ACHN (cell line): ENCODE measurements around the gene TOM1L2.
"Not testable (repeated sequence)": the region's sequence is repeated elsewhere in the genome, so short reads cannot be mapped to it uniquely, and the experiment has no call there.

Experiments
- DNase-seq: peaks from one replicate; pipeline ENCODE4 v3.0.0-alpha.2; 2015
- in situ Hi-C: cut with HindIII; loops from 2 replicates; pipeline ENCODE4 v1.10.0; 2017; ENCODE audit warnings: low sequenced_read_pairs, low pct_ligation_motif_present, low pct_unique_long_range_greater_than_20kb

TOM1L2 gene

DNA sequence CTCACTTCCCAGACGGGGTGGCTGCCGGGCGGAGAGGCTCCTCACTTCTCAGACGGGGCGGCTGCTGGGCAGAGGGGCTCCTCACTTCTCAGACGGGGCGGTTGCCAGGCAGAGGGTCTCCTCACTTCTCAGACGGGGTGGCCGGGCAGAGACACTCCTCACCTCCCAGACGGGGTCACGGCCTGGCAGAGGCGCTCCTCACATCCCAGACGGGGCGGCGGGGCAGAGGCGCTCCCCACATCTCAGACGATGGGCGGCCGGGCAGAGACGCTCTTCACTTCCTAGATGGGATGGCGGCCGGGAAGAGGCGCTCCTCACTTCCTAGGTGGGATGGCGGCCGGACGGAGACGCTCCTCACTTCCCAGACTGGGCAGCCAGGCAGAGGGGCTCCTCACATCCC, 59.9 kb downstream of the TOM1L2 start:
- DNase-seq, result not testable (repeated sequence)

DNA sequence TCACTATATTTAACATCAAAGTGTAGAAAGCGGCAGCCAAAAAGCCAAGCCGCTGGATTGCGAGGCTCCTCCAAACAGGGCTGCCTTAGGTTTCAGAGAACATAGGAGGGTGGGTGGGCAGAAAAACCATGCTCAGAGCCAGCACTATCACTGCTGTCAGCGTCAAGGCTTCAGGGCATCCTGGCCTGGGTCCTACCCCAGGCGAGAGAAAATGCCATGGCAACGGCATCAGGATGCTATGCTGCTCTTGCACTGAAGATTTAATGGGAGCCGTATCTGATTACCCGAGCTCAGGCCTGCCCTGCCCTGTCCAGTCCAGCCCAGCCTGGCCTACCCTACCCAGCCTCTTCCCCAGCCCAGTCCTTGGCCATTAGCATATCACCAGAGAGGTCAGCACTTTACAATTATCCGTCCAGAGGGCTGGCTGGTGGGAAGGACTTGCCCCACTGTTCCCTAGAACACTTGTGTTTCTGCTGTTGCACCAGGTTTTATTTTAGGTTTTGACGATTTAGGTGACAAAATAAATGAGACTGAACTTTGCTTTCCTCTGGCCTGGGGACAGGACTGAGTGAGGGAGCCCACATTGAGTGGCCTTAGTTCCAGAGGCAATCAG, 61.1 kb downstream of the TOM1L2 start:
- in situ Hi-C loops, result no loop called here
- no peak for DNase-seq

More for the DNA sequence above, 59.9 kb downstream of the TOM1L2 start:
- in situ Hi-C loops, result not testable (repeated sequence)

DNA sequence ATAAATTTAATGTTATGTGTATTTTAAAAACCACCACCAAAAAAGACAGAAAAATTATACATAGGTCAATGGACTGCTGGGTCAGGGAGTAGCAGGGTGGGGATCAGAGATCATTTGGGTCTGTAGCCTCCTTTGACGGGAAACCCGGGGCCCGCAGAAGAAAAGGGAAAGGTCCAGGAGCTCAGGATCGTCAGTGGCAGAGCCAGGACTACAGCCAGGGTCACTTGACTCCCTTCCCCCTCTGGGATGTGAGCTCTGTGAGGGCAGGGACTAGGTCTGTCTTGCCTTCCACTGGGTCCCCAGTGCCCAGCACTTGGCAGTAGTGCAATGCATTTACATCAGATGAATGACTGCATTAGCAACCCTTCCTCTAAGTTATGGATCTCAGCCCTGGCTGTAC, 62.1 kb downstream of the TOM1L2 start:
- DNase-seq, result no peak
- in situ Hi-C loops, result no loop called here

DNA sequence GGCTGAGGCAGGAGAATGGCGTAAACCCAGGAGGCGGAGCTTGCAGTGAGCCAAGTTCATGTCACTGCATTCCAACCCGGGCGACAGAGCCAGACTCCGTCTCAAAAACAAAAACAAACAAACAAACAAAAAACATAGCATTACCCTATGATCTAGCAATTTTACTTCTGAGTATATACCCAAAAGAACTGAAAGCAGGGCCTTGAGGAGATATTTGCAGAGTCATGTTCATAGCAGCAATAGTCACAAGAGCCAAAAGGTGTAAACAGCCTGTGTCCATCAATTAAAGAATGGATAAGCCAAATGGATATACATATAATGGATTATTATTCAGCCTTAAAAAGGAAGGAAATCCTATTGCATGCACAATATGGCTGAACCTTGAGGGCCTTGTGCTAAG, 63.1 kb downstream of the TOM1L2 start:
- in situ Hi-C loops, result no loop called here
- no peak for DNase-seq

DNA sequence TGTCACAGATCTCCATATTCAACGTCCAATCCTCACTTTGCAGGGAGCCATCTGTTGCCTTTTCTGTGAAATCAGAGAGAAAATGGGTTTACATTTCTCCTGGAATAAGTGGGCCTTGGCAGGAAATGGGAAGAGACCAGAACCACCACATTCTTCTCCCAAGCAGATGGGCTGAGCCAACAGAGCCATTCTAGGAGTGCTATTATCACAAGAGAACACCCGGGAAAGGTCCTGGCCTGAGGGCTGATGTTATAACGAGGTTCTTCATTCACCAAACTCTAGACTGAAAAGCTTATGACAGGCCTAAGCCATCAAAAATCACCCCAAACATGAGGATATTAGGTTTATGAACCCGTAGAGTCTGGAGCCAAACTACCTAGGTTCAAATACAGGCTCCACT, 64.7 kb downstream of the TOM1L2 start:
- no peak for DNase-seq
- in situ Hi-C loops, result no loop called here

DNA sequence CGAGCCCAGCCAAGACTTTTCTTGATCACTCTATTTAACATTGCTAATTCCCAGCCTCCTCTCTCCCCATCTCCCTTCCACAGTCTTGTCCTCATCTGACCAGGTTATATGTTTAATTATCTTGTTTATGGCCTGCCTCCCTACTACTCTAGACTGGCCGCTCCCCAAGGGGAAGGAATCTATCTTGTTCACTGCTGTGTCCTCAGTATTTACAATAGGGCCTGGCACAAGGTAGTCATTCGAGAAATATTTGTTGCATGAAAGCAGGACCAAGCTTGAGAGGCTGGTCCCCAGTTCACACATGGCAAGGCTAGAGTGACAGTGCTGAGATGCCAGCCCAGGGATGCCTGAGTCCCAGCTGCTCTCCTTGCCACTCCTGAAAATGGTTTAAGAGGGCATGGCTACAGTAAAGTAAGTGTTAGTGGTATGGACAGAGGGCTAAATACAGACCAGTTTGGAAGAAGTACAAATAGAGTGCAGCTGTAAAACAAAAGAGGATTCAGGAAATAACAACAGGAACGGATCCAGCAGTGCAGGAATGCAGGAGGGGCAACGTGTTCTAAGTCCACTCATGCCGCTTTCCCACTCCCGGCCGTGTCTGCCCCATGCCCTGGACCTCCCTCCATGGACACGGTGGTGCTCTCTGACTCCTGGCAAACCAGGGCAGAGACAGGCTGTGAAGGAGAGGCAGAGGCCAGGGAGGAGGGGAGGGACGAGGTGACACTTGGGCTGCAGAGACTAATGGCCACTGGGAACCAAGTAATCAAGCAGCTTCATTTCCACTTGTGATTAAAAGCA, 65.6 kb downstream of the TOM1L2 start:
- no peak for DNase-seq
- in situ Hi-C loops, result no loop called here

DNA sequence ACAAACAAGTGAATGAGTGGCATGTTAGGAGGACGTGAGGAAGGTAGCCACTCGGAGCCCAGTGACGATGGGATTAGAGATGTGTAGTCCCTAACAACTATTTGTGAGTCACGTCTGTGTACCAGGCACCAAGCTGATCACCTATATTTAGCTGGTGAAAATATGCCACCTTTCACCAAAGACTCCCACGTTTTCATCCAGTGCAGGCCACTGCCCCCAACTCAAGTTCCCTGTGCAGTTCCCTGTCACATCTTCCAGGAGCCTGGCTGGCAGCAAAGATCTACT, 67.2 kb downstream of the TOM1L2 start:
- no peak for DNase-seq
- in situ Hi-C loops, result no loop called here

DNA sequence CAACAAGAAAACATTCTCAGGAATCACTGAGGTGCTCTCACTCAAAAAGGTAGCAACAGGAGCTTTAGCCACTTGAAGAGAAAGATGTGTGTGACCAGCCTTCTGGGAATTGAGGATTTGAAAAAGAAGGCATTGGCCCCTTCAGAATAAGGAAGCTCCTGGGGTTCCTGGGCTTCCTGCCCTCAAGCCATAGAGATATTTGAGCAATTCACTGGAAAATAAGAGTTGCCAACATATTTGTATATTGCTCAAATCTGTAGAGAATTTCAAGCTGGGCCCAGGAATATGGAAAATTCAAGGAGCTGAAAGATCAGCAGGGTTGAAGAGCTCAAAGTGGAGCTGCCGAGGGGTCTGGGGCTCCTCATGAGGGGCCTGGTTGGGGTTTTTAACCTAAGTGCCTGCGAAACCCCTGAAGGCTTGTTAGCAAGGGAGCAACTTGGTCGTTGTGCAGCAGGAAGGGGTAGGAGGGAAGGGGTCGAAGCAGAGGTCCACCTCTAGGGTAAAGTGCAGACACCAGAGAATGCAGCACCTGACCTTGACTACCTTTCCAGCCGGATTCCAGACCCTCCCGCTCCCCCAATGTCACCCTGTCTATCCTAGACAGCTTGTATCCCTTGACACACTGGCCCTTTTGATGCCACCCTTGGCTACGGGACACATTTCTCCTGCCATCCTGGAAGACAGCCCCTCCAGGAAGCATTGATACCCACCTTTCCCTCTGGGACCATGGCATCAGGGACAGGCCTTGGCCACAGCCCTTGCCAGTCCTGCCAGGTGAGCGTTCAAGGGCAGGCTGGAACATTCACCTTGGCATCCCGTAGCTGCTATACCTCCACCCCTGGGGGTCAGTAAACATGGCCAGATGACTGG, 67.8 kb downstream of the TOM1L2 start:
- in situ Hi-C loops, result no loop called here
- no peak for DNase-seq

DNA sequence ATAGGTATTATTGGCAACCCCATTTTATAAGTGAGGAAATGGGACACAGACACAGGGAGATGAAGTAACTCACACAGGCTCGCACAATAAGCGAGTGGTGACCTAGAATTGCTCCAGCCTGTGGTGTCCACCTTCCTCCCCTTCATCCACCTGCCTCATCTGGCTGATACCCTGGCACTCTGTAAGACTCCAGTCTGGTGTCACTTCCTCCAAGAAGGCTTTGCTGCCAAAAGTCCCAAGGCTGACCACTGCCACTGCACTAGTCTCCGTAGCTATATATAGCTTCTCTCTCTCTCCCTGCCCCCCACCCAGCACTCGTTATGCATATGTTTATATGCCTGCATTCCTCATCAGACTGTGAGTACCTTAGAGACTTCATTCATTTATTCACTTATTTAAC, 69.3 kb downstream of the TOM1L2 start:
- DNase-seq, result no peak
- in situ Hi-C loops, result no loop called here

DNA sequence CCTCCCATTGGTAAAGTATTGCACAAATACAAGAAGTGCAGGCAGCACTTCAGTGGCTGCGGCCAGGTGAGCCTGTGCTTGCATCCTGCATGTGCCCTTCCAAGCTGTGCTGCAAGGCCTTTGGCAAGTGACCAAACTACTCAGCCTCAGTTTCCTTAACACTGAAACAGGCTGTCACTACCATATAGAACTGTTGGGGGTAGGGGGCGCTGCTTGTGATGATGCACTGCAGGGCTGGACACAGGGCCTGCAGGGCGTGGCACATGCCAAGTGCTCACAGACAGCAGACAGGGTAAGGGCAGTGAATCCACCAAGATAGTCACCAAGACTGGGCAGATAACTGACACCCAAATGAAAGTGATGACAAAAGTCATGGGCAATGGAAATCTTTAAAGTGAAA, 69.8 kb downstream of the TOM1L2 start:
- DNase-seq, result no peak
- in situ Hi-C loops, result no loop called here

DNA sequence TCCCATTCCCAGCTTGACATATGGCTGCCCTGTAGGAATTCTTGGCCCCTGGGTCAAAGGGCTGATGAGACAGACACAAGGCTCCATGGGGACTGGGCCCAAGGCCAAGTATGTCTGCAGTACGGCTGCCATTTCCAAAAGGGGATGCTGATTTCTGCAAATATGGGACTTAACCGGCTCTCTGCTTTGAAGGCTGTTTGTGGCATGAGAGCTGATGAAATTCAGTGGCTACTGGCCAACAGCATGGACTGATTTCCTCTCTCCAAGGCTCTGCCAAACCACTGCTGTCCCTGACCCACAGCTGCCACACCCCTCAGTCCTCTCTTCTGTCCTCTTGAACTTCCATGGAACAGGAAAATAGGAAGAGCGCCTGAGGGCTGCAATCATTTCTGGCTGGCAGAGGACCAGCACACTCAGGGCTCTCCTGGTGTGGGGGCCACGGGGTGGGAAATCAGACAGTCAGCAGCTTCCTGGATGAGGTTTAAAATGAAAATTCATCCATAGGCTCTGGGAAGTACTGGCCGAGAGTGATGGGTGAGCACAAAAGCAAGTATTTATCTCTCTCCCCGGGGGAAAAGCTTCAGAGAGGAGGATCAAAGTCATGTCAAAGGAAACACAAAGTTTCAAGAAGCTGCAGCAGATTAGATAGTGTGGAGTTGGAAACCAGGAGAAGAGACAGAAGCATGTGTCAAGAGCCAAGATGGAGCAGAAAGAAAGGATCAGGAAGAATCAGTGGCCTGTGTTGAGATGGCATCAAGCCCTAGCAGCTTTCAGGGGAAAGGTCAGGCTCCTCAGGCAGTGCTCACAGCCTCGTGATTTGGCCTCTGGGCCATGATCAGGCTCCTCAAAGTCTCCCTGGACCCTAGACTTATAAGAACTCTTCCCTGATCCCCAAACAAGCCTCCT, 71.3 kb downstream of the TOM1L2 start:
- in situ Hi-C loops, result no loop called here
- DNase-seq, result peak; percentile 72

DNA sequence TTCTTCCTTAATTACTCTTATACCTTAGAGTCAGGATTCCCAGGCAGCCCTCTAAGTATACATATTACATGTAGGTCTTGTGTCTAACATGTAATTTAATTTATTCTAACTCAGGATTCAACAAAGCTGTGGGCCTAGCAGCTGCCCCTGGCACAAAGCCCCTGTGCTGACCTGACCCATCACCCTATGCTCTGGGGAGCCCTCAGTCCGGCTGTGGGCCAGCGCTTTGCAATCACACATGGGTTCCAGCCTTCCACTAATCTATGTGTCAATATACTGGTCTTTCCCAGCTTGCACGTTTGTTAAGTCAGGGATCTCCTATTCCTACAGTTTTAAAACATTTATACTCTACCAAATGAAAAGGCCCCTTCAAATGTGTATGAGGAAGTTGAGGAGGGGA, 72.7 kb downstream of the TOM1L2 start:
- in situ Hi-C loops, result loop anchor here (10.0 kb wide), 1 partner anchor 135 kb away; the partner anchor contains the start of genes ATPAF2 and GID4
- DNase-seq, result no peak

DNA sequence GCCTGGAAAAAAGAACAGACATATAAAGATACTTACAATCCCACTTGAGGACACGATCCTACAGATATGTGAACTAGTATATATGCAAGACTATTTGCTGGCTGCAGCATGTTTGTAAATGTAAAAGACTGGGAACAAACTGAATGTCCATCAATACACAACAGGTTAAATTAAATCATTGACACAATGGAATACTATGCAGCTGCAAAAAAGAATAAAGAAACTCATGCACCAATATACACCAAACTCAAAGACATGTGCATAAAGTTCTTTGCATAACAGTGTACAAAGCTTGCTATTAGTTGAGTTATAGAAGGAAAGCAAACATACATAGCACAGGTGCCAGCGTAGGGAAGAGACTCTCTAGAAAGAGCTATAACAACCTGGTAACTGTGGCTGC, 73.5 kb downstream of the TOM1L2 start:
- in situ Hi-C loops, result loop anchor here (10.0 kb wide), 1 partner anchor 136 kb away; the partner anchor contains the start of genes ATPAF2 and GID4

DNA sequence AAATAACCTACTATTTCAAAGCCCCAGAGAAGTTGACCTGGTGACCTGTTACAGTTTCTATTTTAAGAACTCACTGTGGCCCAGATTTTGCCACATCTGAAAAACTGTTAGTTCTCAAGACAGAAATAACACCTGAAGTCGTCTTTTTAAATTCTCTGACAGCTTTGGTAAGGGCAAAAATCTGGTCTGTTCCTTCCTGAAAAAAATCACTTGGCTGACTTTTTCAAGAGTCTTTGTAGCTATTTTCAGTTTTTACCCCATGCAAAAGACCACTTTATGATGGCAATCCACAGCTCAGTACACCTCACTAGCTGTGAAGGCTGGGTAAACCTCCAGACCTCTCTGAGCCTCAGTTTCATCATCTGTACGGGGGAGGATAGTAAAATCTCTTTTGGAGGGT, 74.8 kb downstream of the TOM1L2 start:
- in situ Hi-C loops, result loop anchor here (10.0 kb wide), 1 partner anchor 137 kb away; the partner anchor contains the start of genes ATPAF2 and GID4
- no peak for DNase-seq

More for the DNA sequence above, 73.5 kb downstream of the TOM1L2 start:
- DNase-seq, result no peak

DNA sequence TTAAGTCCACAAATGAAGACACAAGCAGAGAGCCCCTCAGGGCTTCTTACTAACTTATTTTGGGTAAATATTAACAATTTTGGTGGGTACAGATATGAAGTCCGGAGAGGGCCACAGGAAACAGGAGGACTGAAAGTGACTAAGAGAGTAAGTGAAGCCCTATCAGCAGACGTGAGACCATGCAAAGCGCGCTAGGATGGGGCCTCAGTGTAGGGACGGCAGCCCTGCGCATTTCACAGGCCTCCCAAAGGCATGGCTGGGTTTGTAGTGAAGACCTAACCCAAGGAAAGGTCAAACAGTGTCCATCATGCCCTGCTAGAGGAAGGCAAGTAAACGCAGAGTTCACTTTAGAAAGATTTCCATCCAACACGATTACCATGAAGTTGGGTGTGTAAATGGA, 75.5 kb downstream of the TOM1L2 start:
- in situ Hi-C loops, result loop anchor here (10.0 kb wide), 1 partner anchor 138 kb away; the partner anchor contains the start of genes ATPAF2 and GID4
- DNase-seq, result no peak

DNA sequence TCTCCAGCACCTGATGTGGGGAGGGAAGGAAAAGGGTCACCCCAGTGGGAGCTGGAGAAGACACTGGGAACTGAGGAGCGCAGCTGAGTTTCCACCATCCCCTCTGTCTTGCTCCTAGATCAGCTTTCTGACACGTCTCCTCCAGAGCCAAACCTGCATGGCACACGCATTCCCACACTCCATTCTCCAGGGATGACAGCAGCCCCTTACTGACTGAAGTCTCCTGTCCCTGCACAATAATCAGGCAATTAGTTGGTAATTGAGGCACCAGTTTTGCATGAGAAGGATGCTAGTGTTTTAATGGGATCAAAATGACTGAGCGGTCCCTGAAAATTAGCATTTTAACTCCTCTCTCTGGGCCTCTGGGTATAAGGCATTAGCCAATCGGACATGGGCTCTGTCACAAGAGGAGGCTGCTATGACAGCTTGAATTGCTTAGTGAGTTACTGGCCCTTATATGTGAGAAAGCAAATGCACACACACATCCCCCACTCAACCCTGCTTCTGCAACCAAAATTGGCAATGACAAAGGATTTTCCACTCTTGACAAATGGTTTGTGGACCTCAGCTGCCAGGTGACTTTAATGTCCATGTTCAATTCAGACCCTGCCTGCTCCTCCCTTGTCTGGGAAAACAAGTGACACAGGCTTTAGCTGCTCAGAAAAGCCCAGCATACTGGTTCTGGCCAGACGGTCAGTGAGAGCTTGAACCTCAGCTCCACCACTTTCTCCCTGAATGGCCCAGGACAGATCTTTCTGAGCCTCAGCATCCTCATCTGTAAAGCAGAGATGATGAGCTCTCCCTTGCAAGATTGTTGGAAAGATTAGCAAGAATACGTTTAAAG, 78.2 kb downstream of the TOM1L2 start:
- no peak for DNase-seq
- in situ Hi-C loops, result loop anchor here (10.0 kb wide), 1 partner anchor 141 kb away; the partner anchor contains the start of genes ATPAF2 and GID4

DNA sequence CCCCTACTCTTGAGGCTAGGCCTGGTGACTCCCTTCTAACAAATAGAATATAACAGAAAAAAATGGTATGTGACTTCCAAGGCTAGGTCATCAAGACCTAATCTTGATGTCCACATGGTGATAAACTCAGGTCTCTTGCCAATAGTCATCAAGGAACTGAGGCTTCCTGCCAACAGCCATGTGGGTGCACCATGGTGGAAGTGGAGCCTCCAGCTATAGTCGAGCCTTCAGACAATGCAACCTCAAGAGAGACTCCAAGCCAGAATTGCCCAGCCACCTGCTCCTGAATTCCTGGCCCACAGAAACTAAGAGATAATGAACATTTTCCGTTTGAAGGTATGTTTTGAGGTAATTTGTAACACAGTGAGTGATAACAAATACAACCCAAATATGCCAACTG, 79.5 kb downstream of the TOM1L2 start:
- in situ Hi-C loops, result loop anchor here (10.0 kb wide), 1 partner anchor 142 kb away; the partner anchor contains the start of genes ATPAF2 and GID4
- no peak for DNase-seq
